Neuronal stem cell (in vitro differentiated cells): ENCODE measurements around the gene PIEZO2.

Source experiments
- DNase-seq: peaks from one replicate; pipeline ENCODE4 v3.0.0-alpha.2; 2013; ENCODE audit warnings: low spot score
- H2AFZ ChIP-seq: one replicate; pipeline ENCODE4 v1.6.1; 2013; ENCODE audit warnings: mild to moderate bottlenecking, low read length, inconsistent platforms
- H2AK5ac ChIP-seq: 2 replicates; pipeline ENCODE4 v1.6.1; 2013; ENCODE audit warnings: low read depth, mild to moderate bottlenecking, inconsistent platforms, low read length, moderate library complexity, mixed read lengths
- H2BK120ac ChIP-seq: 2 replicates; pipeline ENCODE4 v1.6.1; 2013; ENCODE audit warnings: low read depth, mild to moderate bottlenecking, inconsistent platforms, low read length, moderate library complexity, mixed read lengths
- H2BK12ac ChIP-seq: one replicate; pipeline ENCODE4 v1.6.1; 2013; ENCODE audit warnings: low read length, inconsistent platforms
- H2BK15ac ChIP-seq: 2 replicates; pipeline ENCODE4 v1.6.1; 2013; ENCODE audit warnings: mild to moderate bottlenecking, low read length, inconsistent platforms, mixed read lengths
- H2BK5ac ChIP-seq: one replicate; pipeline ENCODE4 v1.6.1; 2013; ENCODE audit warnings: inconsistent platforms, mild to moderate bottlenecking, low read length, moderate library complexity
- H3K14ac ChIP-seq: one replicate; pipeline ENCODE4 v1.6.1; 2013; ENCODE audit warnings: low read length, inconsistent platforms
- H3K18ac ChIP-seq: 2 replicates; pipeline ENCODE4 v1.6.1; 2013; ENCODE audit warnings: low read length, inconsistent platforms
- H3K23ac ChIP-seq: 2 replicates; pipeline ENCODE4 v1.6.1; 2013; ENCODE audit warnings: low read depth, mild to moderate bottlenecking, mixed read lengths, low read length, inconsistent platforms; ENCODE audit not compliant: poor library complexity
- H3K27ac ChIP-seq: replicated peaks from 3 replicates; pipeline ENCODE4 v1.5.1; 2013; ENCODE audit warnings: low read length, inconsistent platforms
- H3K27me3 ChIP-seq, 3 experiments: 2 replicates each; pipeline ENCODE4 v1.6.1; 2013; ENCODE audit warnings: low read length in 3 of 3, mild to moderate bottlenecking in 2 of 3, inconsistent platforms in 1 of 3, low read depth in 1 of 3, mixed read lengths in 1 of 3, moderate library complexity in 1 of 3; ENCODE audit not compliant: control insufficient read depth in 3 of 3, insufficient read depth in 3 of 3
- H3K36me3 ChIP-seq, 2 donors: replicated peaks in 1 of 2; 2 replicates each; pipeline ENCODE4 v1.6.1; 2013; ENCODE audit warnings: low read length in 2 of 2; ENCODE audit not compliant: control insufficient read depth in 2 of 2, insufficient read depth in 2 of 2
- H3K4ac ChIP-seq: 2 replicates; pipeline ENCODE4 v1.6.1; 2013; ENCODE audit warnings: inconsistent platforms, mild to moderate bottlenecking, low read length, moderate library complexity
- H3K4me1 ChIP-seq, 2 donors: 1 replicate in 1 of 2; 2 replicates in 1 of 2; pipeline ENCODE4 v1.6.1; 2013; ENCODE audit warnings: low read length in 2 of 2, low read depth in 1 of 2; ENCODE audit not compliant: control insufficient read depth in 2 of 2, insufficient read depth in 1 of 2
- H3K4me2 ChIP-seq: one replicate; pipeline ENCODE4 v1.6.1; 2013; ENCODE audit warnings: mild to moderate bottlenecking, low read length, inconsistent platforms; ENCODE audit not compliant: insufficient read depth, poor library complexity, severe bottlenecking
- H3K4me3 ChIP-seq, 2 donors: 2 replicates each; pipeline ENCODE4 v1.5.1; 2013; ENCODE audit warnings: low read length in 2 of 2, mild to moderate bottlenecking in 2 of 2, inconsistent platforms in 1 of 2, moderate library complexity in 1 of 2
- H3K79me1 ChIP-seq: one replicate; pipeline ENCODE4 v1.6.1; 2013; ENCODE audit warnings: low read depth, mild to moderate bottlenecking, inconsistent platforms, low read length, moderate library complexity
- H3K9ac ChIP-seq: one replicate; pipeline ENCODE4 v1.6.1; 2013; ENCODE audit warnings: mild to moderate bottlenecking, low read depth, low read length, inconsistent platforms; ENCODE audit not compliant: poor library complexity
- H3K9me3 ChIP-seq, 2 donors: replicated peaks in 1 of 2; 2 replicates each; pipeline versions ENCODE3 to v1.6.1; 2013; ENCODE audit warnings: low read length in 2 of 2, mild to moderate bottlenecking in 2 of 2, inconsistent platforms in 1 of 2, low read depth in 1 of 2, mixed read lengths in 1 of 2, moderate library complexity in 1 of 2; ENCODE audit not compliant: control insufficient read depth in 2 of 2, insufficient read depth in 1 of 2
- H4K8ac ChIP-seq: one replicate; pipeline ENCODE4 v1.6.1; 2013; ENCODE audit warnings: low read depth, mild to moderate bottlenecking, inconsistent platforms, low read length, moderate library complexity
- H4K91ac ChIP-seq: one replicate; pipeline ENCODE4 v1.6.1; 2013; ENCODE audit warnings: low read length, low read depth, mild to moderate bottlenecking, inconsistent platforms; ENCODE audit not compliant: poor library complexity
- WGBS, 2 donors: extraction: QIAGEN DNeasy Blood & Tissue Kit; methylation state at CpG; one replicate each; pipeline ENCODE4 v1.1.7; 2013; ENCODE audit warnings: missing lambda C conversion rate in 2 of 2, mixed read lengths in 1 of 2; ENCODE audit not compliant: insufficient read length in 2 of 2, insufficient replicate concordance in 1 of 2; ENCODE audit errors: extremely low coverage in 2 of 2; 5-methylcytosine and 5-hydroxymethylcytosine counted together

The PIEZO2 gene

DNA sequence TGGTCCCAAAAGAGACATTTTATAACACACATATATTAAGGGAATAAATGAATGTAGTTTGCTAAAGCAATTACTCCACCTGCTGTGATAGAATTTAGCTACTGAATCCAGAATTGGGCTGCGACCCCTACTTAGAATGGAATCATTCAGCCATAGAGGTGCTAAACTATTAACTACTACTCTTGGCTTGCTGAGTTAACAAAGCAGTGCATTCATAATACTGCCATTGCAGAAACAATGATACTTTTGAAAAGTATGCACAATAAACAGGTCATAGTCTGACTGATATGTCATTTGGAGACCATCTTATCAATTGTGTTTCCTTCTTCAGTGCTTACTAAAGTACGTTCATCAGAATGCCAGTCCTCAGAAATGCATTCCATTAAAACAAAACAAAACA is 273.6 kb downstream of the PIEZO2 start:
- no peak for DNase-seq
- no peaks in the 10 kb centered on the region for H3K9me3 ChIP-seq
- no peak overlapping the region for H3K9ac ChIP-seq
- no CpG with 5 or more reads among the region's 2 CpGs for WGBS, 2 donors
- H4K8ac ChIP-seq, result no peak overlapping the region
- H3K36me3 ChIP-seq, result no peaks in the 10 kb centered on the region
- no peak overlapping the region for H3K4me2 ChIP-seq
- no peak overlapping the region for H2BK5ac ChIP-seq
- H2BK15ac ChIP-seq, result no peak overlapping the region
- no peak overlapping the region for H3K23ac ChIP-seq
- H2AK5ac ChIP-seq, result no peak overlapping the region
- H2AFZ ChIP-seq, result no peak overlapping the region
- peaks cover 0 to 2% of the 10 kb centered on the region in 2 donors for H3K4me1 ChIP-seq
- H3K18ac ChIP-seq, result no peak overlapping the region
- no peak overlapping the region for H4K91ac ChIP-seq
- H3K27ac ChIP-seq, result no peak overlapping the region
- no peak overlapping the region for H3K4me3 ChIP-seq
- no peak overlapping the region for H2BK120ac ChIP-seq
- no peaks in the 10 kb centered on the region for H3K79me1 ChIP-seq
- no peaks in the 10 kb centered on the region for H3K27me3 ChIP-seq
- no peak overlapping the region for H2BK12ac ChIP-seq
- no peak overlapping the region for H3K14ac ChIP-seq
- H3K4ac ChIP-seq, result no peak overlapping the region

DNA sequence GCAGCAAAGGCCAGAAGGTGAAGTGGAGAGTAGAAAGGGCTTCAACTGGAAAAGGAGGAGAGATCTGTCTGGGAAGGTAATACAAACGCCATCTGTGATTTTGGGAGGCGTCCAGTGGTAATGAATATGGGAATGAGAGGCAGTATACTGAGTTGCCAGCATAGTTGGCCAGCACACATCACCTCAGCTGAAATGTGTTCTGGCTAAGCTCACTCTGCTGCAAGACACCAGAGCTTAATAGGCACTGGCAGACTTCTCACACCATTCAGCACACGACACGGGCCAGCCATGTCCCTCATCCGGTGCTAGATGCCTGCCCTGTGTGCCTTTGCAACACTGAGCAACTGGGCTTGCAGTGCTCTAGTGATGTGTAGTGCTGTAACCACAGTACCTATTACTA is 277.1 kb downstream of the PIEZO2 start:
- Histone ChIP-seq H3K36me3 (no peaks in the 10 kb centered on the region), H4K8ac (no peak overlapping the region), H3K9me3 (no peaks in the 10 kb centered on the region), H2BK12ac (no peak overlapping the region), H3K18ac (no peak overlapping the region), H3K4me3 (no peak overlapping the region), H3K27ac (no peak overlapping the region), H3K4me1 (peaks cover 2 to 3% of the 10 kb centered on the region in 2 donors), H2AK5ac (no peak overlapping the region), H3K23ac (no peak overlapping the region), H2AFZ (no peak overlapping the region), H3K27me3 (no peaks in the 10 kb centered on the region), H2BK120ac (no peak overlapping the region), H2BK5ac (no peak overlapping the region), H4K91ac (no peak overlapping the region), H3K4ac (no peak overlapping the region), H2BK15ac (no peak overlapping the region), H3K4me2 (no peak overlapping the region), H3K79me1 (no peaks in the 10 kb centered on the region), H3K14ac (no peak overlapping the region), H3K9ac (no peak overlapping the region)
- no CpG with 5 or more reads among the region's 5 CpGs for WGBS, 2 donors
- DNase-seq, result no peak

DNA sequence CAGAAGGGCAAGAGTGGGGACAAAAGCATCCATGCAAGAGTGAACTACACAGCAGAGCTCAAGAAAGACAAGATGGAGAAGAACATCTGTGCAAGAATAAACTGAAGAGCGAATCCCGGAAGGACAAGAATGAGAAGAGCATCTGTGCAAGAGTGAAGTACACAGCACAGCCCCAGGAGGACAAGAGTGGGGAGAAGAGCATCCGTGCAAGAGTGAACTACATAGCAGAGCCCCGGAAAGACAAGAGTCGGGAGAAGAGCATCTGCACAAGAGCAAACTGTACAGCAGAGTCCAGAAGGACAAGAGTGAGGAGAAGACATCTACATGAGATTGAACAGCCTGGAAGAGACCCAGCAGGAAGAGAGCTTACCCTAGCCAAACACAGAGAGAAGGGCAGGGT is 284.6 kb downstream of the PIEZO2 start:
- Histone ChIP-seq H3K18ac (no peak overlapping the region), H2BK5ac (no peak overlapping the region), H3K4me3 (no peak overlapping the region)

DNA sequence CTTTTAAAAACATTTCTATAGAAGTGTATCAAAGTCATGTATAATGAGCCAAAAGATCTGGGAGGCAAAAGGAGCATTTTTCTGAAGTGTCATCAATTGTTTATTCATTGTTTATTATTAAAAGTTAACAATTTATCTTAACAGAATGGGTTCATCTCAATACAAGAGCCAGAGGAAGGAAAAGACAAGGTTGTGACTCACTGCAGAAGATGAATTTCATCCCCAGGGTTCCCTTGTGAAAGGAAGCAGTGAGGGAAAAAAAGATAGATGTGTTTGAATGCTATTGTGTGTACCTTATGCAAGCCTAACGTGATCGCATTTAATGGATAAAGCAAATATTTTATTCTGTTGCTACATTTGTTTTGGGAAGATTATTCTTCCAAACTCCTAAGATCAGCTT is 286.3 kb downstream of the PIEZO2 start:
- no peak overlapping the region for H4K8ac ChIP-seq
- H3K4ac ChIP-seq, result no peak overlapping the region
- H3K9me3 ChIP-seq, result peaks cover 0 to 3% of the 10 kb centered on the region in 2 donors
- H3K27me3 ChIP-seq, result no peaks in the 10 kb centered on the region
- H3K9ac ChIP-seq, result no peak overlapping the region
- no peak overlapping the region for H2BK12ac ChIP-seq
- H2AFZ ChIP-seq, result no peak overlapping the region
- no peak overlapping the region for H3K14ac ChIP-seq
- no peak overlapping the region for H4K91ac ChIP-seq
- no peak for DNase-seq
- no peak overlapping the region for H3K4me2 ChIP-seq
- H3K4me3 ChIP-seq, result no peak overlapping the region
- H2AK5ac ChIP-seq, result no peak overlapping the region
- H3K4me1 ChIP-seq, result peaks cover 0 to 3% of the 10 kb centered on the region in 2 donors
- no peak overlapping the region for H3K23ac ChIP-seq
- H2BK15ac ChIP-seq, result no peak overlapping the region
- no peak overlapping the region for H2BK5ac ChIP-seq
- no peak overlapping the region for H2BK120ac ChIP-seq
- no CpG with 5 or more reads among the region's 2 CpGs for WGBS, 2 donors
- H3K18ac ChIP-seq, result no peak overlapping the region
- no peaks in the 10 kb centered on the region for H3K79me1 ChIP-seq
- no peaks in the 10 kb centered on the region for H3K36me3 ChIP-seq
- H3K27ac ChIP-seq, result no peak overlapping the region

More for the DNA sequence above, 284.6 kb downstream of the PIEZO2 start:
- no peak overlapping the region for H2AFZ ChIP-seq
- no peak overlapping the region for H2AK5ac ChIP-seq
- H3K79me1 ChIP-seq, result no peaks in the 10 kb centered on the region
- H4K8ac ChIP-seq, result no peak overlapping the region
- no peak overlapping the region for H4K91ac ChIP-seq
- H3K9me3 ChIP-seq, result peaks cover 0 to 3% of the 10 kb centered on the region in 2 donors
- WGBS, 2 donors, result no CpG with 5 or more reads among the region's 5 CpGs
- no peak overlapping the region for H2BK120ac ChIP-seq
- no peaks in the 10 kb centered on the region for H3K27me3 ChIP-seq
- H3K4me2 ChIP-seq, result no peak overlapping the region
- no peak overlapping the region for H2BK15ac ChIP-seq
- no peak overlapping the region for H2BK12ac ChIP-seq
- H3K14ac ChIP-seq, result no peak overlapping the region
- no peak for DNase-seq
- H3K36me3 ChIP-seq, result no peaks in the 10 kb centered on the region
- no peak overlapping the region for H3K9ac ChIP-seq
- no peak overlapping the region for H3K23ac ChIP-seq
- no peak overlapping the region for H3K4ac ChIP-seq
- no peak overlapping the region for H3K27ac ChIP-seq
- H3K4me1 ChIP-seq, result peaks cover 0 to 3% of the 10 kb centered on the region in 2 donors
